ENCODE data around the gene NFIA.

NFIA gene

DNA sequence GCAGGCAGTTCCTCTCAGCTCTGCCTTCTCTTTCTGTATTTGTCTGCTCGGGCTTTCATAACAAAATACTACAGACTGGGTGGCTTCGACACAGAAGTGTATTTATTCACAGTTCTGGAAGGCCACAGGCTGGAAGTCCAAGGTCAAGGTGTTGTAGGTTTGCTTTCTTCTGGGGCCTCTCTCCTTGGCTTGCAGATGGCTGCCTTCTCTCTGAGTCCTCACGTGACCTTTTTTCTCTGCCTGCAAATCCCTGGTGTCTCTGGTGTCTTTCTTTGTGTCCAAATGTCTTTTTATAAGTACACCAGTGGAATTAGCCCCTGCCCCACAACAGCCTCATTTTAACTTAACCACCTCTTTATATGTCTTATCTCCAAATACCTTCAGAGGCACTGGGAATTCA, 392.6 kb downstream of the NFIA start:
- DNase-seq = no peak

DNA sequence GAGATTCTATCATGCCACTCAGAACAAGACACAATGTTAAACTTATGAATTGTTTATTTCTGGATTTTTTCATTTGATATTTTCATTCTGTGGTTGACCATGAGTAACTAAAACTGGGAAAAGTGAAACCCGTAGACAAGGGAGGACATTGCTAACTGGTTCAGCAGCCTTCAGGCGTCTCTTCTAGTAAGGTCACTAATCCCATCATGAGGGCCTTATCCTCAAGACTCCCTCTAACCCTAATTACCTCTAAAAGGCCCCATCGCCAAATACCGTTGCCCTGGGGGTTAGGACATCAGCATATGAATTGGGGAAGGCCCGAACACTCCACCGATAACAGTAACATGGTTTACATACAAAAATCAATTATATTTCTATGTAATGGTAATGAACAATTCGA, 394.9 kb downstream of the NFIA start:
- DNase-seq = no peak

DNA sequence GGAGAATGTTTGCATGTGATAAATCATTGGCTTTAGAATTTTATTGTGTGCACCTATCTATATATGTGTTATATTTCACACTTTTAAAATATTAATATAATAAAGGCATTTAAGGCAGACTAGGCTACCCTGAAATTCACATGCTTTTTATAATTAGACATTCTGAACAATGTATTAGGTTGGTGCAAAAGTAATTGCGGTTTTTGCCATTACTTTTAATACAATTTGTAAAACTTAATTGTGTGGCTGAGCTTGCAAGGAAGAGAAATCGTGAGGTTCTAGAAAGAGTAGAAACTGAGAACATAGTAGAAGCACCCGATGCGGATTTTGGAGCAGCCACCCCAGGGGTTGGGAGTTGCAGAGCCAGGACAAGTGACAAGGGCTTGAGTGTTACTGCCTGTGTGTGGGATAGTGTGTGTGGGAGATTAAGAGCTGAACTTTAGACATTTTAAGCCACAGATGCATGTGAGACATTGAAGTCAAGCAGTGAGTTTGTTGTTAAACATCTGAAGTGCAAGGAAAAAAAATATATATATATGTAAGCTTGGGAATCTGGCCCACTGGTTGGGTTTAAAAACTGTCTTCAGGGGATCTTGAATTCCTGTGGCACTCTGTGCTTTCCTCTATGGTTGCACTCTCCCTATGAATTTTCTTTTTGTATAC, 398.0 kb downstream of the NFIA start:
- no peak for DNase-seq

DNA sequence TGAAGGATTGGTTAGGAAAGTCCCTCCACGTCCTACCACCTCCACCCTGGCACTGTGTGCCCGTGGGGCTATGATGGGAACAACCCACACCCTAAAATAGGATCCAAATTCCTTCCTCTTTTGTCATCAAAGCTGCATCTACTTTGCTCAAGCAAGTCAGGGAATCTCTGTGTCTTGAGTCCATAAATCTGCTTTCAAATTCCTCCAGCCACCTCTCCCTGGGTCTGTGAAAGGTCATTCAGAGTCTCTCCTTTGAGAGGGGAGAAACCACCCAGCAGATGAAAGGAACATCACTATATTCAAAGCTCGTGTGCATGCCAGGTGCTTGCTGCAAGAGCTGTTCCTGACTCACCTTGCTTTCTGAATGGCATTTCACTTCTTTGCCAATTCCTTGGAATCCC, 399.0 kb downstream of the NFIA start:
- DNase-seq = no peak

DNA sequence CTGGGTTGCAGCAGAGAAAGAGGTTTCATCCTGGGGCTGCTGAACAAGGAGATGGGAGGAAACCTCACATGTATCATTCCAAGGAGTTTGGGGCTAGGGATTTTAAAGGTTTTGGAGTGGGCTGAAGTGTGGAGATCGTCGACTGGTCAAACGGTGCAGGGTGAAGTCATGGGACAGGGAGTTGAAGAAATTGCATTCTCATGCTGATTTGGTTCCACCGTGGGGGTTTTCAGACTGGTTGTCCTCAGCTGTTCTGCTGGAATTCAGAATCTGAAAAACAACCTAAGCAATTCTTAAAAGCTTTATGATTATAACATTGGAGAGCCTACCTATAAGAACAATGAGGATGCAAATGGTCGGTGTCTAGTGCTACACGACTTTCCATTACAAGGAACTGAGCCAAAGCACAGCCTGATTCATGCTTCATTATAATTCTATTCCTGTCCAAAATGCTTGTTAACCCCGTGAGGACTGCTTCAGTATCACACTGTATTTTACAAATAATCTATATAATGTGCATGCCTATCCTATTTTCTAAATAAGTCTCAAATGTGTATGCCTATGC, 399.9 kb downstream of the NFIA start:
- no peak for DNase-seq

DNA sequence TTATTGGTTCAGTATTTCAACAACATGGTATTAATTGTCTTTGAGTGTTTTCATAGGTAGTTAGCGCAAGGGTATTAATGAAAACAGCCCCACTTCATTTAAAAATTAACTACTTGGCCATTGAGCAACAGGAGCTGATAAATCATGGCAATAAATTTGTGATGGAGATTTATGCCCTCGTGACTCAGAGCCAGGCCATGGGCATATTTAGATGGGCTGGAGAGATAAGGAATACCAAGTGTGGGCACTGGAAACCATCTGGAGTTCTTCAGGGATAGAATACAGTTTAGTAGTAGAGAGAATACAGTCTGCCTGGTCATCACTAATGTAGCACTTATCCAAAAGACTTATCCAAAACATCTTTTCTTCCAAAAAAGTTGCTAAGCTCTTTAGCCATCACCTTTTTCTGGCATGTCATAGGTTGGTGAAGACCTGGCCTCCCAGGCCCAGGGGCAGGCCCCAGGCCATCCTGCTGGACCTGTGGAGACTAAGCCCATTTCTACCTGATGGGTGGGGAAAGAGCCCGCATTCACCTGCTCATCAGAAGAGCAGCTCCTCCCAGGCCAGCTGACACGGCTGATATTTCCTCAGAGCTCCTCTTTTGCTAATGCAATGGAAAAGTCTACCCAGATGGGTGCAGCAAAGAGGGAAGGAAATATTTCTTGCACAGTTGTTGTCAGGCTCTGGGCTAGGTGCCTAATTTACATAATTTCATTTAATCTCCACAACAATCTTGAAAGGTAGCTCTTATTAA, 404.6 kb downstream of the NFIA start:
- DNase-seq = no peak

DNA sequence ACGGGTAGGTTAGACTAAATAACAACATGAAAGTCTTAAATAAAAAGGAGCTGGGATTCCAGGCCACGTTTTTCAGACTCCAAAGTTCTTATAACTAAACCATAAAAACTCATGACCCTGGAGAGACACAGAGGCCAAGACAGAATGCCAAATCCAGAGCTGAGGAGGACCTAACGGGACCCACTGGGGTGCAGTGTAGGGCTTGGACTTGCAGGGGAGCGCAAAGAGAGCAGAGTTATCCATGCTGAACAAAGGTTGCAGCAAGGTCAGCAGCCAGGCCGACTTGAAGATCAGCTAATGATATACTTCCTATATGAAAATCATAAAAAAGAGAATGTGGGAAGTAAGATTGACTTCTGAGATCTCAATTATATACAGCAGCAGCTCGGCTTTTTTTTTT, 405.4 kb downstream of the NFIA start:
- no peak for DNase-seq

DNA sequence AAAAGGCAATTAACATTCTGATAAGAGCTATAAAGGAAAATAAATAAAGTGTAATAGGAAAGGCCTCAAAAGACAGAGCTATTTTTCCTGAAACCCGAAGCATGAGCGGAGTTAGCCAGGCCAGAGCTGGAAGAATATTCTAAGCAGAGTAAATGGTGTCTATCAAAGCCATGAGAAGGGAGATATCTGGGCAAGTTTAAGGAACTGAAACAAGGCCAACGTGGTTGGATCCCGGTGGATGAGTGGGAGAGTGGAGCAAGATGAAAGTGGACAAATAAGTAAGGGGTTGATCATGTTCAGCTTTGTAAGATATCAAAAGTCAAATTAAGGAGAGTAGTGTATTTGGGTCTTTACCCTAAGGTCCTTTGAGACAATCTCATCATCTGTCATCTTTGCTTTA, 408.6 kb downstream of the NFIA start:
- DNase-seq = no peak

DNA sequence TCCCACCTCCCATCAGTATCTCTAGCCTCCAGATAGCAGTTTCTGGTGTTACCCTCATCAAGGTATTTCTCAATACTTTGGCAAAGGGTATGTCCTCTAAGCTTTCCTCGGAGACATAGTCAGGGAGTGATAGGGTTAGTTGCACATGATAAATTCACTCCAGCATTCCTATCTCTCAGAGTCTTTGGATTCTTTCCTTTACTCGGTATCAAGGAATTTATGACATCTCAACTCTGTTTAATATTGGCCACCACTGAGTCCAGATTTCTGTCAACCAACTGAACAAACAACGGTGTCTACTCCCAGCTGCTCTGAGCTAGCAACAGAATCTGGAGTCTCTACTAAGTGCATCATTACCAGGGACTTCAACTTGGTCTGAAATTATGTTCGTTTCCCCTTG, 409.1 kb downstream of the NFIA start:
- DNase-seq = no peak

DNA sequence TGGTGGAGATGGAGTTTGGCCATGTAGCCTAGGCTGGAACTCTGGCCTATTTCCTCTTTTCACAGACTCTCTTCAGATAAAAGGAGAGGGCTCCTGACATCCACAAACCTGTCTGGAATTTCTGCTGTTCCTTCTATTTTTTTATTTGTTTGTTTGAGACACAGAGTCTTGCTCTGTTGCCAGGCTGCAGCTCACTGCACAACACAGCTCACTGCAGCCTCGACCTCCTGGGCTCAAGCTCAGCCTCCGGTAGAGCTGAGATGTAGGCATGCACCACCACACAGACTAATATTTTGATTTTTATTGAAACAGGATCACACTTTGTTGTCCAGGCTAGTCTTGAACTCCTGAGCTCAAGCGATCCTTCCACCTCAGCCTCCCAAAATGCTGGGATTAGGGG, 411.6 kb downstream of the NFIA start:
- DNase-seq = no peak

DNA sequence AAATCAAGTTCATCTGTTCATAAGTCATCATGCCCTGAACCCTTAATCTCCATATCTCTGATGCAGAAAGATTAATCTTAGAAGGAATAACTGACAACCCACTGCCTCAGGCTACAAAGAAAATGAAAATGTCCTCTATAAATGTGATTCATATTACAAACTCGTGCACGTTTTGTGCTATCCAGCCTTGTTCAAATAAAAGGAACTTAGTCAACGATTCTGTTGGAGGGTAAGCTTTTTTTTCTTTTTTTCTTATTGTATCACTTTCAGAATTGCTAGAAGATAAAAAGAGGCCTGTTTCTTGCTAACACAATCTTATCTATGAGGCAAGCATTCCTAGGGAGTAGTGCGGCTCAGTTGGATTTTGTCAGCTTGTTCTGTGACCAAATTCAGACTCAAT, 414.1 kb downstream of the NFIA start:
- DNase-seq = no peak

DNA sequence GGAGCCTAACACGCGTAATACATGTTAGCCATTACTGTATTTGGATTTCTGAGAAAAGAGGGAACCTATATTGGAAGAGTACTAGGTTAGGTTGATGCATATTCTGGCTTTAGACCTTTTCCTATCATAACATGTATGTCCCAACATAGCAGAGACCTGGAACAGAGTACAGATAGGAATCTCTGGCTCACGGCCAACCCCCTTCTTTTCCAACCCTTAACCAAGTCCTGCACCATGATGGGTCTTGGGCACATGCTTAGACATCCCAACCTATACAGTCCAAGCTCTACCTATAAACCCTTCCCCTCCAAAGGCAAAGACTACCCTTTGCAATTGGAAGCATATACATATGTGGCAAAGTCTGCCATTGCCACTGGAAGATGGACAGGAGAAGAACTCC, 414.7 kb downstream of the NFIA start:
- no peak for DNase-seq

DNA sequence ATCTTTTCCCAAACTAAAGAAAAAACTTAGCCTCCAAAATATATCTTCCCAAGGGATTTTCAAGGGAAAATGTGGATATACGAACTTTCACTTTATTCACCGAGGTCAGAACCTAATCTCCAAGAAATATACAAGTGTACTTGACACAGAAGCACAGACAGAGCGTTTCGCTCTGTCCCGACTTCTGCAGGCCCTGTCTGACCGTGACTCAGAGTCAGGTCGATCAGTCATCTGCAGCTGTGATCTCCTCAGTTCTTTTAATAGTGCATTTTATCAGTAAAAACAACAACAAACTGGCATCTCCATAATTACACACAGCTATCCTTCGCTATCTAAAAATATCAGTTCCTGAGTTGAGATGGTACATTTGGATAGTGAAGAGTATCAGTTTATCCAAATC, 416.0 kb downstream of the NFIA start:
- no peak for DNase-seq

DNA sequence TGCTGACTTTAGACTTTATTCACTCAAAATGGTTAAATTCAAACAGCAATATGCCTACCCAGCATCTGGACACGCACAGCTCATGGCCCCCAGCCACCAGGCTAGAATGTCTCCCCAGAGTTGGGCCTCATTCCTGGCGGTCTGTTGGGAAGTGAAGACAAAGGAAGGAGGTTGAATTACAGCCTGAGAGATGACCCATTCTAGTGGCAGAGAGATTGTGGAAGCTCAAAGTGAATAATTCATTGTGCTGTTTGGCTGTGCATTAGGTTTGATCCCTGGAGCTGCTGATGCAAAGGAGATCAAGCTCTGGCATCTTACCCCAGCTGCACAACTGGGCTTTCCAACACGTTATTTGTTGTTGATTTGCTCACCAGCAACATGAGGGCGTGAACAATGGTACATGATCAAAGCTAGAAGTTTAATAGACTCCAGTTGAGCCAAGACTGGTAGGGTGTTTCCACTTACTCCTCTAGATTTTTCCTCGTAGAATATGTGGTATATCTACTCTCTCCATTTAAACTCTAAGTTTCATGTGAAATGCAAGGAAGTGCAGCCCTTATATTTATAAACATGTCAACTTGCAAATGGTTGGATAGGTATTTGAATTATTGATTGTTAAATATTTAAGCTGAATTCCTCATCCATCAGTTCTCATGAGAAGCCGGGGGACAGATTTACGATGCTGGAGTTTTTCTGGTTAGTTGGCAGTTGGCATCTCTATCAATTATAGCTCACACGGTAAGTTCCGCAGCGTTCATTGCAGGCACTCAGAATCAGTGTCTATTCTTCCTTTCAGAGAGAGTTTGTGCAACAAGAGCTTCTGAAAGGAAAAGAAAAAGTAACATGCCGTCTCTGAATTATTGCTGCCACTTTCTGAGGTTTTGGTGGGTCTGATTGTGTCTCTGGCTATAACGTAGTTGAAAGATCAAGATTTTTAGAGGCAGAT, 419.9 kb downstream of the NFIA start:
- DNase-seq = no peak

DNA sequence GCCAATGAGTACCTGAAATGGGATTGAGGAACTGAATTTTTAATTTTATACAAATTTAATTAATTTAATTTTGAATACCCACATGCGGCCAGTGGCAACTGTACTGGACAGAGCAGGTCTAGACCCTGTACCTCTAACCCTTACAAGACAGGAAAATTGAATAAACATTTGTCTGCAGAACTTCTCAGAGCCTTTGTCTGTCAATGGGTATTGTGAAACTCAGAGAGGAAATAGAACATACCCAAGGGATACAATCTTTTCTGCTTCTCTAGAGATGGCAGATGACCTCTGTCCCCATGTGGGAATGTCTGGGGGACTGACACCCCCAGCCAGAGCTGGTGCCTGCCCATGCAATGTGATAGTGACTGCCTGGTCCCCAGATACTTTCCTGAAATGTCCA, 421.9 kb downstream of the NFIA start:
- DNase-seq = no peak

DNA sequence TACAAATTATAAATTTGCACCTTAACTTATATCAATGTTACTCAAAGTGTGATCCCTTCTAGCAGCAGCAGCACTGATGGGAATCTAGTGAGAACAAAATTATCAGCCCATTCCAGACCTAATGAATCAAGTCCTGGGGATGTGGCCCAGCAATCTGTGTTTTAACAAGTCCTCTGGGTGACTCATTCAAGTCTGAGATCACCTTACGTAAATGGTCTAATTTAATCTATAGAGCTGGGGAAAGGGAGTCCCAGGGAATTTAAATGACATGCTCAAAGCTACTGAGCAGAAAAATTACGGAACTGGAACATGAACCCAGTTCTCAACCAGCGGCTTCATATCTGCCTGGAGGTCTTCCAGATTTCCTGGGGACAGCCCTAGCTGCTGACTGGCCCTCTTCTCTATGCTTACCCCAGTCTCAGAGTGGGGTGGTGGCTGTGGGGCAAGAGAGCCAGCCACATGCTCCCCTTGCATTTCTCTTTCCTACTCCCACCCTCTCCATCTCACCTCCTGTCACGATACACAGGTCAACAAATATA, 422.6 kb downstream of the NFIA start:
- DNase-seq = no peak

DNA sequence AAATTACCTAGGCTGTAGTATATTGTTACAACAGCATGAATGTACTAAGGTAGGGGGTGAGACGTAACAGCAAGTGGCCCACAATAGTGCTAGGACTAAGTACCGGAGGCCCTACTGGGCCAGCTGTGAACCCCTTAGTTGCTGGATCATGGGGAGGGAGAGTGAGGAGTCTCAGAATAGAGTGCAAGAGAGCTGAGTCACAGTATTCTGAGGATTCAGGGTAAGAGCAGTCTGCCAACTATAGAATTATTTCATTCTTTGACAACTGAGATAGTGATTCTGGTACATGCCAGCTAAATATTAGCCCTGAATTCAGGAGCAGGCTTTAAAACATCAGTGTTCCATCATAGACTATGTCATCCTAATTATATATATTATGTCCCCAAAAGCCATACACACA, 423.9 kb downstream of the NFIA start:
- no peak for DNase-seq

DNA sequence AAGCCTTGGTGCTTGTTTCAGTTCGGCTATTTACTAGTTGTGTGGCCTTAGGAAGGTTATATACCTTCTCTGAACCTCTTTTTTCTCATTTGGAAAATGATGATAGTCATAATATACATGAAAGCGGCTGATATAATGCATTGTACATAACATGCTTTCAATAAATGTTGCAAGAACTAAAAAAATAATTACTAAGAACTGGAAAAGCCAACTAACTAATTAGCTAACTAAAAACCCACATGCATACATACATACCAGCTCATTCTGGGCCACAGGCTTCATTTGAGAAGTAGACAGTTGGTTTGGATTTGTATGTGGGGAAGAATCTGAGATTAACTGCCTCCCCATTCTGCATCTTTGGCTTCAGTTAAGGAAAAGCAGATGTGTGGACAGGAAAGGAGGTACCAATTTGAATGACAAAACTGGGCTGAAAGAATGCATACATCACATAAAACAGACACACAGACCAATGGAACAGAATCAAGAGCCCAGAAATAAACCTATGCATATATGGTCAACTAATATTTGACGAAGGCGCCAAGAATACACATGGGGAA, 424.7 kb downstream of the NFIA start:
- no peak for DNase-seq

Measured in stimulated activated CD4-positive, alpha-beta T cell treated with anti-CD3 and anti-CD28 coated beads, Interleukin-2, amount 100 ng/mL, for 48 hours (primary cell).